ENCODE measurements around the gene IKZF2. TPM values are rescaled to one million over a fixed set of nuclear protein-coding genes. Genes with fewer than 3 reads are reported as not detected.

Gene IKZF2
- total and polyA plus RNA-seq, 7 donors = 0.29 to 11.6 (median 3.2) TPM

GRCh38 chr2:213119061-213119809, 32.2 kb downstream of the IKZF2 start:
- Histone ChIP-seq H3K36me3 (ENCODE audit: insufficient read depth in 1 of 2, low read depth in 1 of 2) (no peaks in the 10 kb centered on the region), H3K4me1 (peaks cover 60% of the 10 kb centered on the region), H3K9me3 (no peaks in the 10 kb centered on the region), H3K27me3 (ENCODE audit: insufficient read depth in 3 of 3, low read length in 2 of 3) (no peaks in the 10 kb centered on the region), H3K4me3 (no peak overlapping the region), H3K27ac (peak overlapping the region; percentile 51)
- 66 to 71% (median 68%) methylated on average over 5 of the region's 5 CpGs for WGBS, 3 donors
- TF ChIP-seq CTCF (IDR thresholded peaks at IDR 0.05) = no peak
- peak; percentile 71 to 94 (median 82) for ATAC-seq
- intact Hi-C loops (cut with DNase I) = no loop called here
- no peak for DNase-seq

GRCh38 chr2:213108308-213108707, 43.1 kb downstream of the IKZF2 start:
- H3K9me3 ChIP-seq = no peaks in the 10 kb centered on the region
- H3K4me3 ChIP-seq = peak overlapping the region; percentile 38
- WGBS, 3 donors = 26 to 32% (median 28%) methylated on average over 2 of the region's 2 CpGs
- no peaks in the 10 kb centered on the region for H3K36me3 ChIP-seq (ENCODE audit: insufficient read depth in 1 of 2, low read depth in 1 of 2)
- H3K27me3 ChIP-seq (ENCODE audit: insufficient read depth in 3 of 3, low read length in 2 of 3) = no peaks in the 10 kb centered on the region
- ATAC-seq (peak in 3 of 4 donors; percentile 36 to 66 (median 65)), DNase-seq (no peak)
- peaks cover 35% of the 10 kb centered on the region for H3K4me1 ChIP-seq
- H3K27ac ChIP-seq = peak overlapping the region; percentile 19
- intact Hi-C loops (cut with DNase I) = no loop called here
- TF ChIP-seq CTCF (IDR thresholded peaks at IDR 0.05) = no peak

GRCh38 chr2:213107728-213108127, 43.7 kb downstream of the IKZF2 start:
- H3K27me3 ChIP-seq (ENCODE audit: insufficient read depth in 3 of 3, low read length in 2 of 3) = no peaks in the 10 kb centered on the region
- peaks cover 41% of the 10 kb centered on the region for H3K4me1 ChIP-seq
- H3K27ac ChIP-seq = peak overlapping the region; percentile 19
- H3K36me3 ChIP-seq (ENCODE audit: insufficient read depth in 1 of 2, low read depth in 1 of 2) = no peaks in the 10 kb centered on the region
- no peak for TF ChIP-seq CTCF (IDR thresholded peaks at IDR 0.05)
- H3K4me3 ChIP-seq = no peak overlapping the region
- H3K9me3 ChIP-seq = no peaks in the 10 kb centered on the region
- intact Hi-C loops (cut with DNase I) = no loop called here
- ATAC-seq (no peak), DNase-seq (no peak)
- WGBS, 3 donors = 57 to 62% (median 60%) methylated on average over 7 of the region's 7 CpGs

GRCh38 chr2:213105212-213105611, 46.2 kb downstream of the IKZF2 start:
- no peaks in the 10 kb centered on the region for H3K36me3 ChIP-seq (ENCODE audit: insufficient read depth in 1 of 2, low read depth in 1 of 2)
- no peak for DNase-seq
- no peaks in the 10 kb centered on the region for H3K9me3 ChIP-seq
- intact Hi-C loops (cut with DNase I) = loop anchor here in 1 of 2 donors (1.0 kb wide), 1 partner anchor 12 kb away; no protein-coding TSS in a partner anchor
- 46 to 56% (median 52%) methylated on average over 3 of the region's 3 CpGs for WGBS, 3 donors
- H3K4me3 ChIP-seq = no peak overlapping the region
- H3K27me3 ChIP-seq (ENCODE audit: insufficient read depth in 3 of 3, low read length in 2 of 3) = no peaks in the 10 kb centered on the region
- H3K4me1 ChIP-seq = peaks cover 66% of the 10 kb centered on the region
- peak in 2 of 4 donors; percentile 11 to 14 for ATAC-seq
- TF ChIP-seq CTCF (IDR thresholded peaks at IDR 0.05) = no peak
- H3K27ac ChIP-seq = peak overlapping the region; percentile 62

- intact Hi-C loops (cut with DNase I) = loop anchor here (1.0 to 5.0 kb wide), 3 partner anchors 12 to 47 kb away; partner anchors contain the start of gene IKZF2 (in 1 of the 2)
- Histone ChIP-seq H3K9me3 (no peaks in the 10 kb centered on the region), H3K27ac (peak overlapping the region; percentile 62), H3K4me3 (peak overlapping the region; percentile 56), H3K4me1 (peaks cover 67% of the 10 kb centered on the region), H3K36me3 (ENCODE audit: insufficient read depth in 1 of 2, low read depth in 1 of 2) (no peaks in the 10 kb centered on the region), H3K27me3 (ENCODE audit: insufficient read depth in 3 of 3, low read length in 2 of 3) (no peaks in the 10 kb centered on the region)
- ATAC-seq (peak in 3 of 4 donors; percentile 7 to 22 (median 17)), DNase-seq (no peak)
- no peak for TF ChIP-seq CTCF (IDR thresholded peaks at IDR 0.05)
Observed at GRCh38 chr2:213104903-213105202, 46.6 kb downstream of the IKZF2 start.

Measured in psoas muscle (tissue), 8 donors.